NCI-H748 (cell line): ENCODE data around the gene INIP.

Experiments used
- DNase-seq: peaks from one replicate; lab custom pipeline; 2025; ENCODE audit not compliant: unreplicated experiment; lab: John Stamatoyannopoulos, UW

INIP gene, protein sequence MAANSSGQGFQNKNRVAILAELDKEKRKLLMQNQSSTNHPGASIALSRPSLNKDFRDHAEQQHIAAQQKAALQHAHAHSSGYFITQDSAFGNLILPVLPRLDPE

DNA sequence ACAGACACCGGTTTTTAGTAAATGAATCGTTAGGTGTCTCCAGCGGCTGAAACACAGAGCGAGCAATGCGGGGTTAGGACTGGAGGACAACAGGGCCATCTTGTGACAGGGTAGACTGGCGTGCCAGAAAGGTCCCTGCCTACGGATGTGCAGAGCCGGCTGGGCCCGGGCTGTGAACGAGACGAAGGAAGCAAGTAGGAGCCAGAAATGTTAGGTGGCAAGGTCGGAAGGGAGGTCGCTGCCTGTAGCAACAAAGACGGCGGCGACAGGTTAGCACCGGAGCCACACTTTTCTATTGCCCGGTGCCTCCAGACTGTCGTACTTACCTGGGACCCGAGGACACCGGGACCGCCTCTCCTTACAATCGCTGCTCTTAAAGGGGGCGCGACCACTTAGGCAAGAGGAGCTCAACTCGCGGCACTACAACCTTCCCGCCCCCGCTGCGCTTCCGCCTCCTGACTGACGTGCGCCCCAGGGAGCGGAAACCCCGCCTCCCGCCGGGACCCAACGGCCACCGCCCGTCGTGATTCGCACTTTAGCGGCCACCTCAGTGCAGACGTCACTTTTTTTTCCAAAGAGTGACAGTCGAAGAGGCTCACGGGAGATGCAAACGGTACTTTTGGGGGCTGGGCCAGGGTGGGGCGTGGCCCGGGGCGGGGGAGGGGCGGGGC, at the start of gene INIP:
Gene INIP, minus strand, starts transcription at position 457 of the 671 bp plus-strand sequence. CDS start 1,632 bp downstream, outside the sequence.
- DNase-seq = peak; percentile 99

DNA sequence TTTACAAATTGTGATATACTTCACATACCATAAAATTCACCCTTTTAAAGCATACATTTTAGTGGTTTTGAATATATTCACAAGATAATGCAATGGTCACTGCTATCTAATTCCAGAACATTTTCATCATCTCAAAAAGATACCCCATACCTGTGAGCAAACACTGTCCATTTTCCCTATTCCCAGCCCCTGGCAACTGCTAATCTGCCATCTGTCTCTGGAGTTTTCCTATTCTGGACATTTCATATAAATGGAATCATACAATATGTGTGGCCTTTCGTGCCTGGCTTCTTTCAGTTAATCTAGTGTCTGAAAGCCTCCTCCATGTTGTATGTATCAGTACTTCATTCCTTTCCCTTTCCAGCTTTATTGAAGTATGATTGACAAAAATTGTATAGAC, 47.4 kb upstream of the INIP start:
- DNase-seq = no peak

DNA sequence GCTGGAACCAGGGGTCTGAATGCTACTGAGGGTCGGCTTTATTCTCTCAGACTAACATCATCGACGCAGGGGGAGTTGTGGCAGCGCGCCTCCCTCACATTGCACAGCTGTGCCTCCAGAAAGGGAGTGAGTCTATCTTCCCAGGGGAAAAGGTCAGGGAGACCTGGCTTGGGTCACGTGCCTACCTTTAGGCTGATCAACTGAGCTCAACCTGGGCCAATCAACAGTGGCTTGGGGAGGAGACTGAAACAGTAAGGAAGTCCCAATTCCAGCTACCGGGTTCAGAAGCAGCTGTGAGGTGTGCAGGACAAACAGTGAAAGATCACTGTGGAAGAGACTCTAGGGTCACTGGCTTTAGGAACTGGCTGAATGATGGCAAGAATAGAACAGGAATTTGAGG, 46.9 kb upstream of the INIP start:
- DNase-seq = no peak

DNA sequence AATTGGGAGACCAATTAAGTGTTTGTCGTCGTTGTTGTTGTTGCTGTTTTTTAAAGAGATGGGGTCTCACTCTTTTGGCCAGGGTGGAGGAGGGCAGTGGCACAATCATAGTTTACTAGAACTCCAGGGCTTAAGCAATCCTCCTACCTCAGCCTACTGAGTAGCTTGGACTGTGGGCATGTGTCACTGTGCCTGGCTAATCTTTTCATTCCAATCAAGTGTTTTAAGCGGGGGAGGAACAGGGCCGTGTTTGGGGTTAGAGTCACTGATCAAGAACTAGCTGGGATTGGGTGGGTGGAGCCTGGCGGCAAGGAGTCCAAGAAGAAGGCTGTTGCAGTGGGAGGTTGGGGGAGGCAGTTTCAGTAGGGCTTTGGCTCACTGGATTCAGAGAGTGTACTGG, 46.4 kb upstream of the INIP start:
- DNase-seq = no peak

DNA sequence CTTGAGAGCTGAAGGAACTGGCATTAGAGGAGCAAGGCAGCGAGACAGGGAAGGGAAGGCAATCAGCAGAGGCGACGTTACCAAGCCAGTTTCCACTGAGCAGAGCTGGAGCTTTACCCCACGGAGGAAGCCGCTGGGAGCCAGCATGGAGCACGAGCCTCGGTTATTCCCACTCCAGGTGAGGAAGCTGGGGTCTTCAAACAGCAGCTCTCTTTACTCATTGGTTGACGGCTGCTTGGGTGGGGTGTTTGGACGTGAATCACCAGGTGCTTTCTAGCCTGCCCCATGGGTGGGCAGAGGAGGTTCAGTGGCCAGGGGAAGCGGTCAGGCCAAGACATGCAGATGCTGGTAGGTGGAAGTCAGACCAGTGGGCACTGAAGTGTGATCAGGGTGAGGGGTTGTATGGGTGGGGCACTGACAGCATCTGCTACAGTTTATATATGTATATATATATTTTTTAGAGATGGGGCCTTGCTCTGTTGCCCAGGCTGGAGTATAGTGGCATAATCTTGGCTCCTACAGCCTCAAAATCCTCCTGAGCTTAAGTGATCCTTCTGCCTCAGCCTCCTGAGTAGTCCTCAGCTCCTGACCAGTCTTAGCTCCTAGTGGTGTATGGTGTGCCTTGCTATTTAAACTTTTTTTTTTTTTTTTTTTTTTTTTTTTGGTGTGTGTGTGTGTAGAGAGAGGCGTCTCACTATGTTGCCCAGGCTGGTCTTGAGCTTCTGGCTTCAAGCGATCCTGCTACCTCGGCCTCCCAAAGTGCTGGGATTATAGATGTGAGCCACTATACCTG, 45.0 kb upstream of the INIP start:
- no peak for DNase-seq

DNA sequence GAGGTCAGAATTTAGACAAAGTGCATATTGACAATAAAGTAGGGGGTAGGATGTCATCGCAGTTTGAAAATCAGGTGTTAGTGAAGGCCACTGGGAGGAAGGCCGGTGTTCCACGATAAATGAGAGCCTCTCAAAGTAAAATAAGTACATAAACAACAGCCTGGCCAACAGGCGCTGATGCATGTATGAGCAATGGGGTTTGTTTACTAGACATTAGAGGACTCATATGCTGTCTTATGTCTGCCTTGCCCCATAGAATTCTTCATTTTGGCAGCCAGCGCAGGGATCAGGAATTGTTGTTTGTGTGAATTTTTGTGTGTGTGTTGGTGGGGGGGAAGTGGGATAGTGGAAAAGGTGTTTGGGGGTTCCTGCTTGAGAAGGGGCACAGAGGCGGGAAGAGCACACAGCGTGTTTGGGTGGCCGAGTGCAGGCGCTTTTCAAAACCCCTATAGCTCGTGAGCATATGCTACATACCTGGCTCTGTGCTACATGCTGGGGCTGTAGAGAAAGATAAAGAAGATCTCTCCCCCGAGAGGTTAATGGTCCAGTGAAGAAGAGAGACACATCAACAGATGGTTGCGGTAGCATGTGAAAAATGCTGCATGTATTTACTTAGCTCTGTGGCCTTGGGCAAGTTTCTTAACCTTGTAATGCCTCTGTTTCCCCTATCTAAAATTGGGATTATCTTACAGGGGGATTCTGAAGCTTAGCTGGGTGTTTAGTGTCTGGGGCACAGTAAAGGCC, 44.2 kb upstream of the INIP start:
- DNase-seq = no peak

DNA sequence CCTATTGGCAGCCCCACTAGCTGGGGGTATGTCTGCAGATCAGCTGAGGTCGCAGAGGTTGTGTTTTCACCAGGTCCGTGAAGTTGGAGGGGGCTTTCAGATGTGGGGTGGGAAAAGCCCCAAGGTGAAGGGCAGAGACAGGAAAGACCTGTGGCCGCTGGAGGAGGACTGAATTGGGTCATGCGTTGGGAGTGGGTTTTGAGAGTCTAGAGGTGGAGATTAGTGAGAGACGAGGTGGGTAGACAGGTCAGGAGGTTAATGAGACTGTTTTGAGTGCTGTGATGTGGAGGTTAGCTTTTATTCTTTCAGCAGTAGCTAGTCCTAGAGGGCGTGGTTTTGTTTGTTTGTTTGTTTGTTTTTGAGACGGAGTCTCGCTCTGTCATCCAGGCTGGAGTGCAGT, 42.9 kb upstream of the INIP start:
- no peak for DNase-seq

DNA sequence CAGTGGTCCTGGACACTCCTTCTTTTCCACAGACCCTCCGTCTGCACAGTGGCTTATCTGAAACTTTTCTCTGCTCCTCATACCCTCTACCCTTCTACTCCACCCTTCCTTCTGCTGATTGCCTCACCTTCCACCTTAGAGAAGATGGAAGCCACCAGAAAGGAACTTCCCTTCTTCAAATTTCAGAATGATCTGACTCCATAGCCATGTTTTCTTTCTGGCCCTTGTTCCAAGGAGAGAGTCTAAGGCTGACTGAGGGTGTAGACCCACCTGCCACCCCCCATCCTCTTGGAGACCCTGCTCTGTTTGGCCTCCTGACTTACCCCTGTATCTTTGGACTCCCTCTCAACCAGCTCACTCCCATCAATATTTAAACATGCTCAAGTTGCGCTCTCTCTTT, 40.0 kb upstream of the INIP start:
- DNase-seq = no peak

DNA sequence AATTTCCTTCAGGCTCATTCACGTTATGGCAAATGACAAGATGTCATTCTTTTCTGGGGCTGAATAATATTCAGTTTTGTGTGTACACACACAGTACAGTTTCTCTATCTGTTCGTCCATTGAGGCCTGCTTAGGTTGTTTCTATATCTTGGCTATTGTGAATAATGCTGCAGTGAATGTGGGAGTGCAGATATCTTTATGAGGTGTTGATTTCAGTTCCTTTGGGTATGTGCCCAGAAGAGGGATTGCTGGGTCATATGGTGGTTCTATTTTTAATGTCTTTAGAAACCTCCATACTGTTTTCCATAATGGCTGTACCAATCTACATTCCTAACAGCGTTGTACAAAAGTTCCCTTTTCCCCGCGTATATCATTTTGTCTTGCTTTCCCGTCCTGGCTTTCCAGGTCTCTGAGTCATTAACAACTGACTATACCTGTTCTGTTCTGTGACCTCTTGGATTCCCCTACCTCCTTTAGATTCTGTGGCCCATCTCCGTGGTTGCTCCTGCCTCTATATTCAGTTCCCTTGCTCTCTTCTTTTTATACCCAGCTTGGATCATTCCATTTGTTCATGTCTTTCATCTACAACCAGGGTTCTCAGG, 39.5 kb upstream of the INIP start:
- DNase-seq = no peak

DNA sequence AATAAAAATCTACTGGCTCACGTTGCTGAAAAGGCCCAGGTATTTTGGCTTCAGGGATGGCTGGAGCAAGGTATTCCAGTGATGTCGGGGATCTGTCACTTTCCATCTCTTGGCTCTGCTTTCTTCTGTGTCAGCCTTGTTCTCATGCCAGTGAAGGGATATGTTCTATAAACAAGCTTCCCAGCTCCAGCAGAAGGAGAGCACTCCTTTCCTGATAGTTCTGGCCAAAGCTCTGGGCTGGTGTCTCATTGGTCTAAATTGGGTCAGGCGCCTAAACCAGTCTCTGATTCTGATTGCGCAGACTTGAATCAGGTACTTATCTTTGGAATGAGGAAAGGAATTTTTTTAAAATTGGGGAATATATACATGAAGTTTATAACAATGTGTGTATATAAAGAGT, 37.8 kb upstream of the INIP start:
- DNase-seq = no peak

DNA sequence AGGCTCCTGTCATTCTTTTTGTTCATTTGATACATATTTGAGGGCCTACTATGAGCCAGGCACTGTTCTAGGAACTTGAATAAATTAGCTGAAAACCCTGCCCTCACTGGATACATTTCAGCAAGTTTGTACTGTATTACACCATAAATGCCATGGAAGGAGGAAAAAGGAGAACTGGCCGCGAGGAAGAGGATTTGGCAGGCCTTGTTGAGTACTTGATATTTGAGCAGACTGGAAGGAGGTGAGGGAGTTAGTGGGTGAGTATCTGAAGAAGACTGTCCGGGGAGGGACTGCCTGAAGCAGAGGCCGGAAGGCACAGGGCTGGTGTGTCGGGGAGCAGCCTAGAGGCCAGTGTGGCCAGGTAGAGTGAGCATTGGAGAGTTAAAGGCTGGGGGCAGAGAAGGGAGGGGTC, 37.1 kb upstream of the INIP start:
- DNase-seq = no peak

DNA sequence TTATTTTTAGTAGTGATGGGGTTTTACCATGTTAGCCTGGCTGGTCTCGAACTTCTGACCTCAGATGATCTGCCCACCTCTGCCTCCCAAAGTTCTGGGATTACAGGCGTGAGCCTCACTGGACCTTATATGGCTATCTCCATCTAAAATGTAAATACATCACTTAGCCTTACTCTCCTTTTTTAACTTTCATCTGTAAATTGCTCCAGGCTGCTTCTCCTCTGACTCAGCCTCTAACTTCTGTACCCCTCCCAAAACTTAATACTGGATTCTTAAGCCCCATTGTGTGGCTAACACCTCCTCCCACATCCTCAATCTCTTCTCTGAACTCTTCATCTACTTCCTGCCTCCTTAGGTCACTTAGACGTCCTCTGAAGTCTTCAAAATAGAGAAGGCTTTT, 36.7 kb upstream of the INIP start:
- no peak for DNase-seq

DNA sequence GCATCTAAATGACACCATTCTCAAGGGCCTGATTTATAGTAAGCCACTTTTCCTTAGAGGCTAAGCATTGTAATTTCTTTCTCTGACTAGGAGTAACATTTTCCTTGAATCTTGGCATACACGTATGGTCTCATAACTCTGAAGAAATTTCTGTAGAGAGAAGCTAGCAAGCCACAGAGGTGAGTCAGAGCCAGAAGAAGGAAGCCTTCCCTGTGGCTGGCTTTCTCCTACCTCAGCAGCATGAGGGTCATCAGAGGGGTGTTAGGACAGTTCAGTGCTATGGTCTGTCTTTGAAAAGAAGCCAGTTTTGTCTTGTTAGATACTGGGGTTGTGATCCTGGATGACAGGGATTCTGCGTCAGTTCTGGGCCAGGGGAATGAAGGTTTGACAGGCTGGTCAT, 35.8 kb upstream of the INIP start:
- no peak for DNase-seq

DNA sequence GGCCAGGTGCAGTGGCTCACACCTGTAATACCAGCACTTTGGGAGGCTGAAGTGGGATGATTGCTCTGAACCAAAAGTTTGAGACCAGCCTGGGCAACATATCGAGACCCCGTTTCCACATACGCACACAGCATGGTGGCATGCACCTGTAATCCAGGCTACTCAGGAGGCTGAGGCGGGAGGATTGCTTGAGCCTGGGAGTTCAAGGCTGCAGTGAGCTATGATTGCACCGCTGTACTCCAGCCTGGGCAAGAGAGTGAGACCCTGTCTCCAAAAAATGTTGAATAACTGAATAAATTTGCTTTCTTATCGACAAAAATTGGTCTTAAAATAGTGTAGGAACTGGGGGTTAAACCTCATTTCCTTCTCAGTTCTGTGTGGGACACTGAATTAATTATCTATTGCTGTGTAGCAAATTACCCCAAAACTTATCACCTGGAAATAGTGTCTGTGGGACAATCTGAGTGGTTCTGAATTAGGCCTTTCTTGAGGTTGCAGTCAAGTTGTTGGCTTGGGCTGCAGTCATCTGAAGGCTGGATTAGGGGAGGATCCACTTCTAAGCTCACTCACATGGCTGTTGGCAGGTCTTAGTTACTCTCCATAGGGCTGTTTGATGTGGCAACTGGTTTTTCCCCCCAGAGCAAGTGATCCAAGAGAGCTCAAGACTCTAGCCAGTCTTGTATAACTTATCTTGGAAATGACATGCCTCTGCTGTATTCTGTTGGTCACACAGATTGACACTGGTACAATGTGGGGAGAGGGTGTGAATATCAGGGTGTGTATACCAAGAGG, 34.6 kb upstream of the INIP start:
- no peak for DNase-seq

DNA sequence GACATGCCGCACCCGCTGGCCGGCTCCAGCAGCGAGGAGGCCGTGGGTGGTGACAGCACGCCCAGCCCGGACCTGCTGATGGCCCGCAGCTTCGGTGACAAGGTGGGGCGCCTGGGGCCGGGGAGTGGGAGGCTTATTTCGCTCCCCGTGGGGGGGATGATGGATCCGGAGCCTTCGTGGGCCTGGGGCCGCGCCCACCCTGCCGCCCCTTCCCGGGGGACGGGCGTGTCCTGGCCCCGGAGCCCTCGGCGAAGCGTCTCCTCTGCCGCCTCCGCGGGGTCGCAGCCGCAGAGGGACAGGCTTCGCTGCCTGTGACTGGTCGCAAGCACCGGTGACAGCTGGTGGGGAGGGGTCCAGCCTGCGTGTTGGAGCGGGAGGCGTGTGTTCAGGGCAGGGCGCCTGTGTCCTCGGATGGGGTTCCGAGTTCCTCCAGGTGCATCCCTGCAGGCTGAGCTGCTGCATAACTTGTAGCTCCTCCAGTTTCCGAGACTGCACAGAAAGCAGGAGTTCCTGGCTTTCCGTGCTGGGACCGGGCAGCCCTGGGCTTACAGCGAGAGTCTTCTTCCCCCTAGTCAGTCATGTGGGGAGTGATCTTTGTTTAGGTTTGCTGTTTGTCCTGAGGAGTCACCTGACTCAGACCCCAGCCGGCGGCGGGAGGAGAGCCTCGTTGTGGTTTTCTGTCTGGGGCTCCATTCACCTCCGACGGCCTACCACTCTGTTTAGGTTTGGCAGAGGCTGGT, 33.3 kb upstream of the INIP start:
- DNase-seq = peak; percentile 83

DNA sequence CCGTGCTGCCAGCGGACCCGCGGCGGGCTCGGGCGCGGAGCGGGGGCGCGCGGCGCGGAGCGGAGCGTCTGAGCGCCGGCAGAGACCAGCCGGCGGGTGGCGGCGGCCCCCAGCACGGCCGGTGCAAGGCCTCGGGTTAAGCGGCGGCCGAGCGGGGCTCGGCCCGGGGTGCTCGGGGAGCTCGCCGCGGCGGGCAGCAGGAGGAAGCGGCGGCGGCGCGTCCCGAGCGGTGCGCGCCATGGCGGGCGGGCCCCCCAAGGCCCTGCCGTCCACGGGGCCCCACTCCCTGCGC, 32.8 kb upstream of the INIP start:
- no peak for DNase-seq

DNA sequence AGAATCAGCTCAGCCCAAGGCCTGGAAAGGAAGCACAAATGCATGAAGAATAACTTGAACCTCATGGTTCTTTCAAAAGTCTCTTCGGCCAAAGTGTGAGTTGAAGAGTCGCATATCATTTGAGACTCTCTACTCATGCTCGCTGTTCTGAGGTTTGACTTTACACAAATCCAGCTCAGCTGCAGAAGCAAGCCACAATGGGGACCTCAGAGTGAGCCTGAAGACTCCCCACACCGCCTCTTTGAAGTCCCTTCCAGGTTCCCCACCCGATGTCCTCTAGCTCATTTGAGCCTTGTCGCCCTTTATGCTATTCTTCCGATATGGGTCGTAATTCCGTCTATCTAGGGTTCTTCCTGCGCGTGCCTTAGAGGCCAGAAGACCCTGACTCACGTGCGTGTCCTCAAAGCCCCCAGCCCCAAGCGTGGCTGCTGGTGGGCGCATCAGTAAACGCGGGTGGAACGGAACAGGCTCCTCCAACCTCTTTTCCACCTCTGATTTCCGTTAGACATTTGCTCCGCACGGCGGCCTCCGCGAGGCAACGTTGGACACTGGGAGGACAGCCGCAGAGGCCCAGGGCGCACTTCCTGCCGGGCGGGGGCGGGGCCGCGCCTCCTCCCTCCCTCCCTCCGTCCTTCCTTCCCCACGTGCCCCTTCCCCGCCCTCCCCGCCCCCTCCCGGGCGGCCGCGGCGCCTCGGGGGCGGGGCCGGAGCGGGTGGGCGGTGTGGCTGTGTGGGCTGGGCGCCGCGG, 32.3 kb upstream of the INIP start, which contains the start of gene SNX30:
Gene SNX30, plus strand, starts transcription at position 745 of the 748 bp plus-strand sequence. CDS start 242 bp downstream, outside the sequence.
- peak; percentile 91 for DNase-seq

DNA sequence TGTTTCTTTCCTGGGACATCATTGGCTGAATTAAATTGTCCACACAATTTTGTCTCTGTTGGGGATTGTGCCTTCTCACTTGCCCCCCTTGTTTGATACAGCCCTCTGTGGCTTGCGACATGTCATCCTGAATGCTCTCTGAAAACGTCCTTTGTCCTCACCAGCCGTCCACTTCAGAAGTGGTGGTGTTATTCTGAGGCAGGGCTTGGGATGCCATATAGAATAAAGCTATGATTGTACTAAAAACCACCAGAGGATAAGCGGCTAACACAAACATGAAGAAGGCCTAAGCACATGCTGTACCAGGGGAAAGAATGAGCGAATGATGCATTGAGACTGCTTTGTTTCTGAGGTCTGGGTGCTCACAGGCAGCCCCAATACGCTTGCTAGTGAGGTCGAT, 29.2 kb upstream of the INIP start:
- DNase-seq = no peak

DNA sequence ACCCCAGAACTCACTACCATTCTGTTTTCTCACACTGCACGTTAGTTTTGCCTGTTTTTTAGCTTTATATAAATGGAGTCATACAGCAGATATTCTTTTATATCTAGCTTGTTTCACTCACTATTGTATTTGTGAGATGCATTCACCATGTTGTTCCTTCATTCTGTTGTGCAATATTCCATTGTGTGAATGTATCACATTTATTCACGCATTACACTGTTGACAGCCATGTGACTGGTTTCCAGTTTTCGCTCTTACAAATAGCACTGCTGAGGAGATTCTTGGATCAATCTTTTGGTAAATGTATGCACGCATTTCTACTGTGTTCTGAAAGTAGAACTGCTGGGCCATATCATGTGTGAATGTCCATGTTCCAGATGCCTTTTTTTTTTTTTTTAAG, 26.3 kb upstream of the INIP start:
- no peak for DNase-seq
